Urinary bladder (tissue), 4 donors: ENCODE results near the gene OGDH. TPM values are rescaled to one million over a fixed set of nuclear protein-coding genes. Genes with fewer than 3 reads are reported as not detected.
"Not testable (repeated sequence)": the region's sequence is repeated elsewhere in the genome, so short reads cannot be mapped to it uniquely, and the experiment has no call there.

ENCODE experiments used
- DNase-seq: peaks from one replicate; pipeline ENCODE4 v3.0.0-alpha.2; 2015; ENCODE audit errors: extremely low spot score
- H3K27ac ChIP-seq: one replicate; pipeline ENCODE4 v1.5.1; 2013; ENCODE audit warnings: low read depth, mild to moderate bottlenecking, moderate library complexity
- H3K36me3 ChIP-seq: one replicate; pipeline ENCODE4 v1.6.1; 2013; ENCODE audit warnings: mild to moderate bottlenecking, moderate library complexity; ENCODE audit not compliant: insufficient read depth
- H3K4me1 ChIP-seq: one replicate; pipeline ENCODE4 v1.6.1; 2013; ENCODE audit warnings: mild to moderate bottlenecking, moderate library complexity; ENCODE audit not compliant: insufficient read depth
- H3K4me3 ChIP-seq: one replicate; pipeline ENCODE4 v1.5.1; 2013; ENCODE audit warnings: low read depth, low read length
- WGBS: extraction: QIAGEN DNeasy Blood & Tissue Kit; methylation state at CpG from one replicate; pipeline ENCODE4 v1.1.7; 2013; 5-methylcytosine and 5-hydroxymethylcytosine counted together
- polyA plus RNA-seq: library from polyadenylated mRNA; stranded (reverse); fragments of 200-250 nt; gene quantifications from one replicate; pipeline ENCODE4 v1.2.3, GENCODE V29; 2013
- total RNA-seq: library from RNA; depleted of rRNA; stranded (reverse); fragments of >200 nt; gene quantifications from one replicate; pipeline ENCODE4 v1.2.3, GENCODE V29; 2014
- donor health status: healthy with polysubstance abuse.
- donor health status: healthy.

Gene OGDH
- total and polyA plus RNA-seq, 2 donors = 43.1 to 83.5 TPM

DNA sequence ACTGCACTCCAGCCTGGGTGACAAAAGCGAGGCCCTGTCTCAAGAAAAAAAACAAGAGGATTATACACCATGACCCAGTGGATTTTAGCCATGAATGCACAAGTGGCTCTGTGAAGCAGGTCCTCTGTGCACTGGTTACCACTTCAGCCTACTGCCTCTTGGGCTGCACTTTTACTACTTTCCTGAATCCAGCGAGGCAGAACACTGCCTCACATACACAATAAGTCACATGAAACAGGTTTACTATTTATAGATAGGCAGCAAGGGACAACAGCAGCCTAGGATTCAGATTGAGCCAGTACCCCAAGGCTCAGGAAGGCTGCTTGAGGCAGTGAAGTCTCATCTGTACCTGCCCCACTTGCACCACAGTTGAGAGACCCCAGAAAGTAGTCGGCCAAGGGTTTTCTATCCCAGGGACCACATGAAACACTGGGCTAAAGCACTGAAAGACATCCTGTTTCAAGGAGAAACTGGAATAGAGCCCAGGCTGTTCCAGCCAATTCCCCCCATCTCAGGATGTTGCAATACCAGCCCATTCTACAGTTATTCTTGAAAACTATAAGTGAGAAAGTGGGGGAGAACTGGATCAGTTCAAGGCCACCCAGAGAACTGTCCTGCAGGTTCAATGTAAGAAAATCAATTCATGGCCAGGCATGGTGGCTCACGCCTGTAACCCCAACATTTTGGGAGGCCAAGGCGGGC is 10.3 kb upstream of the OGDH start:
- WGBS = 70% methylated on average over 5 of the region's 5 CpGs
- Histone ChIP-seq H3K27ac (no peak overlapping the region), H3K4me3 (no peak overlapping the region), H3K4me1 (no peaks in the 10 kb centered on the region), H3K36me3 (no peaks in the 10 kb centered on the region)
- no peak for DNase-seq

DNA sequence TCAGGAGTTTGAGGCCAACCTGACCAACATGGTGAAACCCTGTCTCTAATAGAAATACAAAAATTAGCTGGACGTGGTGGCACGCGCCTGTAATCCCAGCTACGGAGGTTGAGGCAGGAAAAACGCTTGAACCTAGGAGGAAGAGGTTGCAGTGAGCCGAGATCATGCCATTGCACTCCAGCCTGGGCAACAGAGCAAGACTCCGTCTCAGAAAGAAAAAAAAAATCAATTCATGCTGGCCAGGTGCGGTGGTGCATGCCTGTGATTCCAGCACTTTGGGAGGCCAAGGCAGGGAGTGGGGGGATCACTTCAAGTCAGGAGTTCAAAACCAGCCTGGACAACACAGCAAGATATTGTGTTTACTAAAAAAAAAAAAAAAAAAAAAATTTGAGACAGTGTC is 9.2 kb upstream of the OGDH start:
- H3K27ac ChIP-seq, H3K4me1 ChIP-seq, H3K4me3 ChIP-seq, H3K36me3 ChIP-seq, DNase-seq: not testable (repeated sequence)
- WGBS = 88% methylated on average over 8 of the region's 8 CpGs

DNA sequence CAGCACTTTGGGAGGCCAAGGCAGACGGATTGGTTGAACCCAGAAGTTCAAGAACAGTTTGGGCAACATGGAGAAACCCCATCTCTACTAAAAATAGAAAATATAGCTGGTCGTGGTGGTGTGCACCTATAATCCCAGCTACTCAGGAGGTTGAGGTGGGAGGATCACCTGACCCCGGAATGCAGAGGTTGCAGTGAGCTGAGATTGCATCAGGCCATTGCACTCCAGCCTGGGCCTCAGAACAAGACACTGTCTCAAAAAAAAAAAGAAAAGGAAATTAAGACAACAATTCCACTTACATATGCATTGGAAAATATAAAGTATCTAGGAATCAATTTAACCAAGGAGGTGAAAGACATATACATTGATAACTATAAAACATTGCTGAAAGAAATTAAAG is 7.2 kb upstream of the OGDH start:
- H3K4me1 ChIP-seq = no peaks in the 10 kb centered on the region
- H3K36me3 ChIP-seq = no peaks in the 10 kb centered on the region
- 58% methylated on average over 3 of the region's 3 CpGs for WGBS
- no peak overlapping the region for H3K4me3 ChIP-seq
- no peak for DNase-seq
- H3K27ac ChIP-seq = no peak overlapping the region

DNA sequence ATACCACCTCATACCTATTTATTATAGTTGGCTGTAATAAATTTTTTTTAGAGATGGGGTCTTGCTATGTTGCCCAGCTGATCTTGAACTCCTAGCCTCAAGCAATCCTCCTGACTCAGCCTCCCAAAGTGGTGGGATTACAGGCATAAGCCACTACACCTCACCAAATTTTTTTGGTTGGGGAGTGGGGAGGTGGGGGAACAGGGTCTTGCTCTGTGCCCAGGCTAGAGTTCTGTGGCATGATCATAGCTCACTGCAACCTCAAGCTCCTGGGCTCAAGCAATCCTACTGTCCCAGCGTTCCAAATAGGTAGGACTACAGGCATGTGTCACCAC is 3.9 kb upstream of the OGDH start:
- Histone ChIP-seq H3K4me3 (no peak overlapping the region), H3K4me1 (no peaks in the 10 kb centered on the region), H3K36me3 (no peaks in the 10 kb centered on the region), H3K27ac (no peak overlapping the region)
- no peak for DNase-seq
- WGBS = 69% methylated on average over 1 of the region's 1 CpG

DNA sequence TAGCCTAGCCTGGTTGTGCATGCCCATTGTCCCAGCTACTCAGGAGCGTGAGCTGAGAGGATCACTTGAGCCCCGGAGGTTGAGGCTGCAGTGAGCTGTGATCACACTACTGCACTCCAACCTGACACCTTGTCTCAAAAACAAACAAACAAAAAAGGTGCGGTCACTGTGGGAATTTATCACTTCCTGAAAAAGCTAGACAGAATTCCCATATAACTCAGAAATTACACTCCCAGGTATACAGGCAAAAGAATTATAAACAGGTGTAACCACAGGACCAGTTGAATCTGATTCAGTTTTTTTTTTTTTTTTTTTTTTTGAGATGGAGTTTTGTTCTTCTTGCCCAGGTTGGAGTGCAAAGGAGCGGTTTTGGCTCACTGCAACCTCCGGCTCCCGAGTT is 3.2 kb upstream of the OGDH start:
- WGBS = 79% methylated on average over 6 of the region's 6 CpGs
- H3K4me3 ChIP-seq = no peak overlapping the region
- H3K4me1 ChIP-seq = no peaks in the 10 kb centered on the region
- H3K27ac ChIP-seq = no peak overlapping the region
- no peak for DNase-seq
- no peaks in the 10 kb centered on the region for H3K36me3 ChIP-seq

DNA sequence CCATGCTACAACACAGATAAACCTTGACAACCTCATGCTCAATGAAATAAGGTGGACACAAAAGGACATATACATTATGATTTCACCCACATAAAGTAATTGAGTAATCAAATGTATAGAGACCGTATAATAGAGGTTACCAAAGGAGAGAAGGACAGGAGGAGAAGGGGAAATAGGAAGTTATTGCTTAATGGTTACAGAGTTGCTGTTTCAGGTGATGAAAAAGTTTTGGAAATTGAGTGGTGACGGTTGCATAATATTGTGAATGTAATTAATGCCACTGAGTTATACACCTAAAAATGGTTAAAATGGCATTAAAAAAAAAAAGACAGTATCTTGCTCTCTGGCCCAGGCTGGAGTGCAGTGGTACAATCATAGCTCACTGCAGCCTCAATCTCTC is 1.5 kb upstream of the OGDH start:
- WGBS = 80% methylated on average over 2 of the region's 2 CpGs
- no peaks in the 10 kb centered on the region for H3K36me3 ChIP-seq
- no peak for DNase-seq
- H3K27ac ChIP-seq = no peak overlapping the region
- no peak overlapping the region for H3K4me3 ChIP-seq
- no peaks in the 10 kb centered on the region for H3K4me1 ChIP-seq

DNA sequence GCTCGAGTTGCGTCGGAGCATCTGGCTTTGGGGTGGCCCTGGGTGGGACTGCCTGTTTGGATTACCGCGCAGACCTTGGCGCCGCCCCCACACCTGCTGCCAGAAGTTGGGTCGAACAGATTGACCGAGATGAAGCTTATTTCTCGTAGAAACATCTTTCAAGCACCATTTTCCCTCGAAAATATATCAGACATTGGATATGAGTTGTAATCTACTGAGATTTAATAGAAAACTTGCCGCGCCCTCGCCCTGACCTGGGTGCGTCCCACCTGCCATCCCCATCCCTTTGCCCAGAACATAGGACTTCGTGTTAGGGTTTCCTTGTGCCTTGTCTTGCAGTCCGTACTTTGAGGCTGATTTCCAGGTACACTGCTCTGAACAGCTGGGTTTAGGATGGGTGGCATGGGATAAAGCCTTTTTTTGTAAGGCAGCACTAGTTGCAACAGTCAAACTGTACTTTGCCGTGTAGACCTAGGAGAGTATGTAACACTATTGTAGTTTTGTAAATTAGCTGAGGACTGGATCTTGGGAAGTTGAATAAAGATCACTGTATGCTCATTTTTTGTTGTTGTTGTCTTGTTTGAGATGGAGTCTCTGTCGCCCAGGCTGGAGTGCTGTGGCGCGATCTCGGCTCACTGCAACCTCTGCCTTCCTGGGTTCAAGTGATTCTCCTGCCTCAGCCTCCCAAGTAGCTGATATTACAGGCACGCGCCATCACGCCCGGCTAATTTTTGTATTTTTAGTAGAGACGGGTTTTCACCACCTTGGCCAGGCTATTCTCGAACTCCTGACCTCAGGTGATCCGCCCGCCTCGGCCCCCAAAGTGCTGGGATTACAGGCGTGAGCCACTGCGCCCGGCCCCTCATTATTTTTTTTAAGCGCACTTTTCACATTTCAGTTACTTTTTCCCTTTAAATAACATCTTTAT is 978 bp downstream of the OGDH start:
- H3K27ac ChIP-seq = peak overlapping the region; percentile 83
- peak overlapping the region; percentile 53 for H3K4me3 ChIP-seq
- no peaks in the 10 kb centered on the region for H3K36me3 ChIP-seq
- no peaks in the 10 kb centered on the region for H3K4me1 ChIP-seq
- 45% methylated on average over 35 of the region's 35 CpGs for WGBS
- DNase-seq = no peak

DNA sequence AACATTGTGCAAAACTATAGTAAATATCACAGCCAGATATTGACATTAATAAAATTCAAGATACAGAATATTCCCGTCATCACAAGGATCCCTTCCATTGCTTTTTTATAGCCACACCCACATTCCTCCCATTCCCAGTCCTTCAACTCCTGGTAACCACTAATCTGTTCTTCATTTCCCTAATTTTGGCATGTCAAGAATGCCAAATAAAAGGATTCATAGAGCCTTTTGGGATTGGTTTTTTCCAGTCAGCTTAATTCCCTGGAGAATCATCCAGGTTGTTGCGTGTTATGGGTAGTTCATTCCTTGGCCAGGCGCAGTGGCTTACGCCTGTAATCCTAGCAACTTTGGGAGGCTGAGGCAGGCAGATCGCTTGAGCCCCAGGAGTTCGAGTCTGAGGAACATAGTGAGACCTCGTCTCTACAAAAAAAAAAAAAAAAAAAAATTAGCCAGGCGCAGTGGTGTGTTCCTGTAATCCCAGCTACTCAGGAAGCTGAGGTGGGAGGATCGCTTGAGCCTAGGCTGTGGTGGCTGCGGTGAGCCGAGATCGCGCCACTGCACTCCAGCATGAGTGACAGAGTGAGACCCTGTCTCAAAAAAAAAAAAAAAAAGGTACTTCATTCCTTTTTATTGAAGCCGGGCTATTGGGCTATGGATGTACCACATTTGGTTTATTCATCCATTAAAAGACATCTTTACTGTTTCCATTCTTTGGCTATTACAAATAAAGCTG is 2.7 kb downstream of the OGDH start:
- WGBS = 83% methylated on average over 14 of the region's 14 CpGs
- no peaks in the 10 kb centered on the region for H3K4me1 ChIP-seq
- no peak overlapping the region for H3K27ac ChIP-seq
- H3K36me3 ChIP-seq = no peaks in the 10 kb centered on the region
- no peak overlapping the region for H3K4me3 ChIP-seq
- DNase-seq = no peak

DNA sequence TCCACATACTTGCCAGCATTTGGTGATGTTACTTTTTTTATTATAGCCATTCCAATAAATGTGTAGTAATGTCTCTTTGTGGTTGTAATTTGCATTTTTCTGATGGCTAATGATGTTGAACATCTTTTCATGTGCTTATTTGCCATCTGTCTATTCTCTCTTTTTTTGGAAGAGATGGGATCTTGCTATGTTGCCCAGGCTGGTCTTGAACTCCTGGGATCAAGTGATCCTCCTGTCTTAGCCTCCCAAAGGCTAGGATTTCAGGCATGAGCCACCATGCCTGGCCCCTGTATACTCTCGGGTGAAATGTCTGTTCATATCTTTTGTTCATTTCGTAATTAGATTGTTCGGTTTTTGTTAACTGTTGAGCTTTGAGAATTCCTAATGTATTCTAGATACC is 3.4 kb downstream of the OGDH start:
- no peak overlapping the region for H3K27ac ChIP-seq
- no peaks in the 10 kb centered on the region for H3K36me3 ChIP-seq
- 93% methylated on average over 3 of the region's 3 CpGs for WGBS
- H3K4me1 ChIP-seq = no peaks in the 10 kb centered on the region
- DNase-seq = no peak
- no peak overlapping the region for H3K4me3 ChIP-seq

DNA sequence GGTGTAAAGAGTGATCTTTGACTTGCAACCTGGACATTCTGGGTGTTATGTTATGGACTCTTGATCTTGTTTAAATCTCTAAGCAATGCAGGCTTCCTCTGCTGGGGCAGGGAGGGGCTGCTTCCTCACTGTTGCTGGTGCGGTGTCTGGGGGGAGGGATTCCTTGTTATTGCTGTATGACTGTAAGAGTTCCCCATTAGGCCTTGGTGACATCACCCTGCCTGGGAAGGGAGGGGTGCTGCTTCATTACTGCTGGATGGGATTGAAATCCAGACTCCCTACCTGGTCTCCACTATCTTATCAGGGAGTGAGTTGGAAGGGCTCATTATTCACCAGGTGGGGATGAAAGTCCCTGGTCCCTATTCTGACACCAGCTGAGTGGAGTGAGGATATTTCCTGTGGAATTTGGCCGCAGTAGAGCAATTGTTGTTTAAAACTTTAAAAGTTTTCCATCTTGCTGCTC is 8.8 kb downstream of the OGDH start:
- Histone ChIP-seq H3K4me1 (peaks cover 3% of the 10 kb centered on the region), H3K4me3 (no peak overlapping the region), H3K36me3 (peaks cover 2% of the 10 kb centered on the region), H3K27ac (no peak overlapping the region)
- 75% methylated on average over 2 of the region's 2 CpGs for WGBS
- no peak for DNase-seq

DNA sequence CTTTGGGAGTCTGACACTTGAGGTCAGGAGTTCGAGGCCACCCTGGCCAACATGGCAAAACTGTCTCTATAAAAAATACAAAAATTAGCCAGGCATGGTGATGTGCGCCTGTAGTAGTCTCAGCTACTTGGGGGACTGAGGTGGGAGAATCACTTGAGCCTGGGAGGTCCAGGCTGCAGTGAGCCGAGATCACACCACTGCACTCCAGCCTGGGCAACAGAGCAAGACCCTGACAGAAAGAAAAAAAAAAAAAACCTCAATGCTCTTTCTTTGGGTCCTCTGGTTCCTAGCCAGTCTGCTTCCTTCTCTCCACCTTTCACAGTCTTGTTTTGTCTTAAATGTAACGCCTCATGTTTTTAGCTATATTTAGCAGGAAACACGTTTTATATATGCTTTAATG is 9.4 kb downstream of the OGDH start:
- Histone ChIP-seq H3K36me3 (peaks cover 2% of the 10 kb centered on the region), H3K4me3 (no peak overlapping the region), H3K4me1 (peaks cover 3% of the 10 kb centered on the region), H3K27ac (no peak overlapping the region)
- DNase-seq = no peak
- 91% methylated on average over 5 of the region's 5 CpGs for WGBS

DNA sequence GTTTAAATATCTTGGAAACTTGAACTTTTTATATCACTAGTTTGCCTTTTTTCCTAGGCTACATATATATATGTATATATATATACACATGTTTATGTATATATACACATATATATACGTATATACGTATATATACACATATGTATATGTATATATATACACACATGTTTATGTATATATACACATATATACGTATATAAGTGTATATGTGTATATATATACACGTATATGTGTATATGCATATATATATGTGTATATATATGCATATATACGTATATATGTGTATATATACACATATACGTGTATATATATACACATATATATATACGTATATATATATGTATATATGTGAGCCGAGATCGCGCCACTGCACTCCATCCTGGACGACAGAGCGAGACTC is 10.1 kb downstream of the OGDH start:
- H3K4me1 ChIP-seq = peaks cover 3% of the 10 kb centered on the region
- H3K36me3 ChIP-seq = peaks cover 2% of the 10 kb centered on the region
- no peak overlapping the region for H3K27ac ChIP-seq
- H3K4me3 ChIP-seq = no peak overlapping the region
- 91% methylated on average over 12 of the region's 12 CpGs for WGBS
- no peak for DNase-seq

DNA sequence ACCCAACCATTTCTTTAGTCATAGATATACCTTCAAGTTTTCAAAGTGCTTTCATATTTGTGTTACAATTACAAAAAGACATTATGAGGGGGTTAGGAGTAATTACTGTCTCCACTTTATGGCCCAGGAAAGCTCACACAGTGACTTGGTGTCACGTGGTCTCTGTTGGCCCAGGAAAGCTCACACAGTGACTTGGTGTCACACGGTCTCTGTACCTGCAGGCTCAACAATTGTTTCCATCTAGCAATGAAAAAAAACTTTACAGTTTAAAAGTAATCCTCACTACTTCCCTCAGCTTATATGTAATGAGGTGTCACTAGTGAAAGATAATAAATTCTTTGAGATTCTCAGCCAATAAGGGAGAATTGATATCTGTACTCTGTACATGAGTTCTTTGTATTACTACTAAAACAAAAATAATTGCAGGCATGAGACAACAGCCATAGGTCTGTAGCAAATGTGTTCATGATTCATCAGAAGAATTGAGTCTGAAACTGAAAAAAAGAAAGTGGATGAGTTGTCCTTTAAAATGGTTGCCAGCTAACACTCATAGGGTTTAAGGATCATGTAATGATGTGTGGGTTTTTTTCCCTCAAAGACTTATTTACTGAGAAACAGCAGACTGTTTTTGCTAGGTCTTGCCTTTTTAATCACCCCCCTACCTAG is 10.9 kb downstream of the OGDH start:
- WGBS = 76% methylated on average over 2 of the region's 2 CpGs
- Histone ChIP-seq H3K36me3 (peaks cover 2% of the 10 kb centered on the region), H3K4me1 (peaks cover 3% of the 10 kb centered on the region), H3K4me3 (no peak overlapping the region), H3K27ac (no peak overlapping the region)
- DNase-seq = no peak
